Ovary (tissue), 3 donors: Measurements from ENCODE around the gene GADD45G.

Experiments used
- CTCF ChIP-seq, 3 donors: fragments of 450-650 bp in 2 of 3; fragments of 200-600 bp in 1 of 3; IDR thresholded peaks; one replicate each; pipeline versions ENCODE4 v1.5.1 to v1.8.0; 2016 to 2022; ENCODE audit warnings: antibody characterized with exemption in 3 of 3, mild to moderate bottlenecking in 1 of 3
- POLR2A ChIP-seq: fragments of 450-650 bp; IDR thresholded peaks from one replicate; pipeline ENCODE4 v1.6.1; 2017; ENCODE audit warnings: antibody characterized with exemption, mild to moderate bottlenecking, moderate library complexity
- donor health status: DM: no; HTN: no; CAD: no.

- TF ChIP-seq POLR2A, result no peak
- no peak for TF ChIP-seq CTCF (IDR thresholded peaks at IDR 0.05)
These were observed 3.5 kb upstream of the GADD45G start for GRCh38 chr9:89601306-89601705.
